Kidney (tissue), 14 donors: ENCODE data around the gene MEGF9. TPM values are rescaled to one million over a fixed set of nuclear protein-coding genes. Genes with fewer than 3 reads are reported as not detected.

ENCODE experiments used
- DNase-seq, 5 donors: peaks; one replicate each; pipeline ENCODE4 v3.0.0-alpha.2; 2013 to 2020
- FAIRE-seq: peaks from 2 replicates; lab custom pipeline; 2012; peaks lifted over from hg19 to GRCh38; lab: Jason Lieb, UNC
- H3K27ac ChIP-seq, 2 donors: one replicate each; pipeline ENCODE4 v1.7.0; 2013; ENCODE audit warnings: low read depth in 2 of 2, low read length in 2 of 2, inconsistent platforms in 1 of 2
- H3K27me3 ChIP-seq: one replicate; pipeline ENCODE4 v1.7.1; 2013; ENCODE audit warnings: low read length, inconsistent platforms; ENCODE audit not compliant: control insufficient read depth, insufficient read depth
- H3K36me3 ChIP-seq, 3 donors: one replicate each; pipeline versions ENCODE4 v1.7.0 to v1.7.1; 2013; ENCODE audit warnings: low read length in 3 of 3, control low read depth in 1 of 3, inconsistent platforms in 1 of 3; ENCODE audit not compliant: insufficient read depth in 3 of 3, control insufficient read depth in 2 of 3
- H3K4me1 ChIP-seq, 3 donors: one replicate each; pipeline versions ENCODE4 v1.7.0 to v1.7.1; 2013; ENCODE audit warnings: low read length in 3 of 3, inconsistent platforms in 1 of 3, low read depth in 1 of 3; ENCODE audit not compliant: control insufficient read depth in 2 of 3, insufficient read depth in 2 of 3
- H3K4me3 ChIP-seq, 3 donors: one replicate each; pipeline versions ENCODE4 v1.7.0 to v1.8.1; 2013; ENCODE audit warnings: low read length in 3 of 3, control low read depth in 1 of 3, inconsistent platforms in 1 of 3
- H3K9ac ChIP-seq, 3 donors: one replicate each; pipeline versions ENCODE4 v1.7.0 to v1.7.1; 2013; ENCODE audit warnings: low read length in 3 of 3, control low read depth in 1 of 3, inconsistent platforms in 1 of 3
- H3K9me3 ChIP-seq, 3 donors: one replicate each; pipeline versions ENCODE4 v1.7.0 to v1.7.1; 2013; ENCODE audit warnings: low read length in 3 of 3, control low read depth in 1 of 3, inconsistent platforms in 1 of 3; ENCODE audit not compliant: control insufficient read depth in 2 of 3, insufficient read depth in 1 of 3
- CTCF ChIP-seq: IDR thresholded peaks from 3 replicates; pipeline ENCODE4 v1.5.1; 2012; ENCODE audit warnings: mild to moderate bottlenecking, moderate library complexity, borderline replicate concordance; ENCODE audit not compliant: insufficient read depth; ENCODE audit errors: extremely low read depth
- intact Hi-C: fragments of 100-400 bp; cut with DNase I; formaldehyde crosslinking; loops from one replicate; pipeline ENCODE4 v1.11.1; 2022
- polyA plus RNA-seq: library from polyadenylated mRNA; stranded (reverse); fragments of 350-450 nt; fragmentation: Illumina TruSeq; extraction: RNeasy Lipid Tissue Mini Kit (QIAGEN cat#74804); gene quantifications from one replicate; pipeline ENCODE4 v1.2.3, GENCODE V29; 2014; ENCODE audit warnings: low read depth, low replicate concordance; ENCODE audit not compliant: insufficient read depth
- total RNA-seq: library from RNA; stranded (reverse); fragmentation: NEBNext Ultra II Directional; extraction: Animal tissue kit (Norgen Biotek cat#: 25700); gene quantifications from one replicate; pipeline ENCODE4 v1.2.1, GENCODE V29; 2021
- donor health status: control.
- donor health status: control.
- donor health status: control.
- donor health status: control.
- donor health status: control.
- donor health status: DM: yes; HTN: yes; CAD: no.
- donor health status: Normal renal cell carcinoma (clear cell type).

The MEGF9 gene
- total and polyA plus RNA-seq, 2 donors from 2014 or later = 12.4 to 20.4 TPM

GRCh38 chr9:120758544-120758943 is 44.3 kb upstream of the MEGF9 start:
- intact Hi-C loops = no loop called here
- Histone ChIP-seq H3K27me3 (no peaks in the 10 kb centered on the region), H3K9me3 (no peaks in the 10 kb centered on the region), H3K4me1 (peaks cover 0 to 4% (median 0%) of the 10 kb centered on the region in 3 donors), H3K9ac (no peak overlapping the region), H3K36me3 (peaks cover 0 to 11% (median 5%) of the 10 kb centered on the region in 3 donors), H3K4me3 (no peak overlapping the region), H3K27ac (no peak overlapping the region)
- no peak for TF ChIP-seq CTCF
- FAIRE-seq (no peak), DNase-seq (peak in 1 of 5 donors; percentile 2)

- Histone ChIP-seq H3K4me3 (no peak overlapping the region), H3K27me3 (no peaks in the 10 kb centered on the region), H3K9ac (no peak overlapping the region), H3K27ac (no peak overlapping the region), H3K9me3 (no peaks in the 10 kb centered on the region), H3K4me1 (peaks cover 0 to 4% (median 0%) of the 10 kb centered on the region in 3 donors), H3K36me3 (peaks cover 0 to 5% (median 0%) of the 10 kb centered on the region in 3 donors)
- FAIRE-seq (no peak), DNase-seq (no peak)
- intact Hi-C loops = no loop called here
- TF ChIP-seq CTCF = no peak
Measured at GRCh38 chr9:120757026-120757913, 43.0 kb upstream of the MEGF9 start.

GRCh38 chr9:120756531-120756930 is 42.3 kb upstream of the MEGF9 start:
- H3K27me3 ChIP-seq = no peaks in the 10 kb centered on the region
- H3K4me1 ChIP-seq = peaks cover 0 to 4% (median 0%) of the 10 kb centered on the region in 3 donors
- no peaks in the 10 kb centered on the region for H3K9me3 ChIP-seq
- TF ChIP-seq CTCF = no peak
- DNase-seq (no peak), FAIRE-seq (no peak)
- H3K4me3 ChIP-seq = no peak overlapping the region
- intact Hi-C loops = no loop called here
- no peak overlapping the region for H3K27ac ChIP-seq
- no peak overlapping the region for H3K9ac ChIP-seq
- peaks cover 0 to 5% (median 0%) of the 10 kb centered on the region in 3 donors for H3K36me3 ChIP-seq
